Measurements from ENCODE around the gene ANKRD9.

ANKRD9 gene

GRCh38 chr14:102496958-102497744, 12.4 kb downstream of the ANKRD9 start:
- no peak for DNase-seq

GRCh38 chr14:102496331-102496691, 13.3 kb downstream of the ANKRD9 start:
- DNase-seq = no peak

GRCh38 chr14:102495491-102496330, 13.9 kb downstream of the ANKRD9 start:
- DNase-seq = no peak

GRCh38 chr14:102493585-102493984, 16.0 kb downstream of the ANKRD9 start:
- DNase-seq = no peak

- DNase-seq = no peak
Measured at GRCh38 chr14:102493096-102493495, 16.5 kb downstream of the ANKRD9 start.

GRCh38 chr14:102492531-102492910, 17.1 kb downstream of the ANKRD9 start:
- no peak for DNase-seq

GRCh38 chr14:102491786-102492530, 17.6 kb downstream of the ANKRD9 start:
- DNase-seq = no peak

GRCh38 chr14:102491366-102491765, 18.2 kb downstream of the ANKRD9 start:
- no peak for DNase-seq

GRCh38 chr14:102490456-102490855, 19.1 kb downstream of the ANKRD9 start:
- DNase-seq = no peak

- no peak for DNase-seq
Measured at GRCh38 chr14:102487204-102487577, 22.4 kb downstream of the ANKRD9 start.

- no peak for DNase-seq
Measured at GRCh38 chr14:102486513-102487203, 22.9 kb downstream of the ANKRD9 start.

- no peak for DNase-seq
Measured at GRCh38 chr14:102485693-102486512, 23.7 kb downstream of the ANKRD9 start.

- DNase-seq = no peak
Measured at GRCh38 chr14:102484316-102484715, 25.3 kb downstream of the ANKRD9 start.

GRCh38 chr14:102481791-102482238, 27.8 kb downstream of the ANKRD9 start:
- no peak for DNase-seq

GRCh38 chr14:102481371-102481770, 28.2 kb downstream of the ANKRD9 start:
- DNase-seq = no peak

GRCh38 chr14:102479777-102480176, 29.8 kb downstream of the ANKRD9 start:
- no peak for DNase-seq

GRCh38 chr14:102479107-102479506, 30.5 kb downstream of the ANKRD9 start:
- DNase-seq = no peak

GRCh38 chr14:102474934-102475333, 34.6 kb downstream of the ANKRD9 start:
- no peak for DNase-seq

GRCh38 chr14:102473559-102473958, 36.0 kb downstream of the ANKRD9 start:
- DNase-seq = no peak

- DNase-seq = no peak
Measured at GRCh38 chr14:102472791-102473150, 36.8 kb downstream of the ANKRD9 start.

- no peak for DNase-seq
Measured at GRCh38 chr14:102471921-102472790, 37.4 kb downstream of the ANKRD9 start.
